NB4 (cell line): ENCODE measurements around the gene NRM.

ENCODE experiments used
- CTCF ChIP-seq: IDR thresholded peaks from one replicate; pipeline ENCODE4 v1.5.1; 2012; ENCODE audit warnings: low read depth, low read length
- POLR2A ChIP-seq: IDR thresholded peaks from 2 replicates; pipeline ENCODE4 v1.6.1; 2011; ENCODE audit warnings: mild to moderate bottlenecking; ENCODE audit not compliant: insufficient read length; ENCODE audit errors: extremely low read depth

- TF ChIP-seq CTCF = no peak
- no peak for TF ChIP-seq POLR2A
These were observed 35.1 kb downstream of the NRM start for GRCh38 chr6:30655743-30656094.
